Osteoblast (primary cell): ENCODE data around the gene CPNE7. TPM values are rescaled to one million over a fixed set of nuclear protein-coding genes. Genes with fewer than 3 reads are reported as not detected.
"Not testable (repeated sequence)": the region's sequence is repeated elsewhere in the genome, so short reads cannot be mapped to it uniquely, and the experiment has no call there.

Experiments used
- DNase-seq: peaks from one replicate; pipeline ENCODE4 v3.0.0; 2011; ENCODE audit warnings: low spot score, mixed read lengths; ENCODE audit not compliant: insufficient read length; ENCODE audit errors: missing footprints
- H2AFZ ChIP-seq: 2 replicates; pipeline ENCODE4 v1.6.0; 2011; ENCODE audit warnings: mild to moderate bottlenecking, low read length
- H3K27ac ChIP-seq: 2 replicates; pipeline ENCODE4 v1.5.1; 2011; ENCODE audit warnings: mild to moderate bottlenecking, low read depth, low read length, moderate library complexity
- H3K27me3 ChIP-seq: 2 replicates; pipeline ENCODE4 v1.6.0; 2012; ENCODE audit warnings: mild to moderate bottlenecking, control low read depth, inconsistent platforms, low read length, moderate library complexity; ENCODE audit not compliant: insufficient read depth
- H3K36me3 ChIP-seq: 2 replicates; pipeline ENCODE4 v1.5.1; 2011; ENCODE audit warnings: mild to moderate bottlenecking, low read length, control low read depth, moderate library complexity; ENCODE audit not compliant: insufficient read depth
- H3K4me1 ChIP-seq: 2 replicates; pipeline ENCODE4 v1.5.1; 2011; ENCODE audit warnings: mild to moderate bottlenecking, low read length, control low read depth, moderate library complexity; ENCODE audit not compliant: insufficient read depth
- H3K4me2 ChIP-seq: 2 replicates; pipeline ENCODE4 v1.6.0; 2011; ENCODE audit warnings: mild to moderate bottlenecking, low read length; ENCODE audit not compliant: insufficient read depth
- H3K4me3 ChIP-seq: fragments of 200-600 bp; sonication (generic); 3 replicates; pipeline ENCODE4 v1.5.1; 2012; ENCODE audit warnings: mild to moderate bottlenecking, low read length, inconsistent platforms; ENCODE audit not compliant: insufficient read depth
- H3K79me2 ChIP-seq: 2 replicates; pipeline ENCODE4 v1.6.0; 2012; ENCODE audit warnings: mild to moderate bottlenecking, low read length, control low read depth, inconsistent platforms; ENCODE audit not compliant: insufficient read depth
- H3K9me3 ChIP-seq: 2 replicates; pipeline ENCODE4 v1.5.1; 2011; ENCODE audit warnings: low read depth, low read length, control low read depth
- H4K20me1 ChIP-seq: 2 replicates; pipeline ENCODE4 v1.6.0; 2012; ENCODE audit warnings: mild to moderate bottlenecking, low read length, control low read depth; ENCODE audit not compliant: insufficient read depth
- CTCF ChIP-seq: IDR thresholded peaks from 2 replicates; pipeline ENCODE4 v1.5.1; 2011; ENCODE audit warnings: mild to moderate bottlenecking, low read depth, low read length, moderate library complexity; ENCODE audit errors: extremely low read depth
- total RNA-seq: library from RNA; depleted of rRNA; stranded (reverse); fragments of >200 nt; gene quantifications from 2 replicates; pipeline ENCODE4 v1.2.3, GENCODE V29; 2012

CPNE7 gene
- total RNA-seq, 1 donor, result 7.2 TPM

GRCh38 chr16:89570342-89570923, 5.1 kb upstream of the CPNE7 start:
- H3K36me3 ChIP-seq, result no peaks in the 10 kb centered on the region
- no peaks in the 10 kb centered on the region for H3K27me3 ChIP-seq
- TF ChIP-seq CTCF, result no peak
- no peak overlapping the region for H3K4me3 ChIP-seq
- H2AFZ ChIP-seq, result no peak overlapping the region
- no peaks in the 10 kb centered on the region for H3K9me3 ChIP-seq
- H4K20me1 ChIP-seq, result peaks cover 6% of the 10 kb centered on the region
- H3K4me1 ChIP-seq, result peaks cover 14% of the 10 kb centered on the region
- H3K27ac ChIP-seq, result no peak overlapping the region
- H3K4me2 ChIP-seq, result no peak overlapping the region
- DNase-seq, result no peak
- H3K79me2 ChIP-seq, result no peaks in the 10 kb centered on the region

GRCh38 chr16:89570983-89571598, 4.5 kb upstream of the CPNE7 start:
- not testable (repeated sequence) for H3K9me3 ChIP-seq, H3K4me1 ChIP-seq, H3K4me3 ChIP-seq, H3K79me2 ChIP-seq, H3K27me3 ChIP-seq, H2AFZ ChIP-seq, H3K36me3 ChIP-seq, H3K4me2 ChIP-seq, H4K20me1 ChIP-seq, DNase-seq, H3K27ac ChIP-seq

GRCh38 chr16:89571636-89572035, 3.9 kb upstream of the CPNE7 start:
- Histone ChIP-seq H2AFZ (no peak overlapping the region), H3K27me3 (no peaks in the 10 kb centered on the region), H3K79me2 (peaks cover 10% of the 10 kb centered on the region), H4K20me1 (no peaks in the 10 kb centered on the region), H3K9me3 (no peaks in the 10 kb centered on the region), H3K36me3 (no peaks in the 10 kb centered on the region), H3K4me1 (peaks cover 6% of the 10 kb centered on the region), H3K27ac (no peak overlapping the region), H3K4me2 (no peak overlapping the region), H3K4me3 (no peak overlapping the region)
- TF ChIP-seq CTCF, result no peak
- no peak for DNase-seq

- Histone ChIP-seq H3K27ac (no peak overlapping the region), H3K79me2 (peaks cover 14% of the 10 kb centered on the region), H4K20me1 (no peaks in the 10 kb centered on the region), H3K4me3 (no peak overlapping the region), H3K9me3 (no peaks in the 10 kb centered on the region), H3K27me3 (no peaks in the 10 kb centered on the region), H3K4me2 (no peak overlapping the region), H3K4me1 (peaks cover 6% of the 10 kb centered on the region), H3K36me3 (no peaks in the 10 kb centered on the region), H2AFZ (no peak overlapping the region)
- DNase-seq, result no peak
- TF ChIP-seq CTCF, result no peak
Observed at GRCh38 chr16:89572073-89572484, 3.5 kb upstream of the CPNE7 start.
